IMR-90 (cell line): ENCODE measurements around the gene PREB. TPM values are rescaled to one million over a fixed set of nuclear protein-coding genes. Genes with fewer than 3 reads are reported as not detected.

ENCODE experiments used
- ATAC-seq: fragments of 200-7000 bp; cut with Tn5 transposase; 2 replicates; pipeline ENCODE4 v1.9.1; 2020; ENCODE audit warnings: low read depth, mild to moderate bottlenecking, moderate library complexity
- BruUV-seq: library from RNA; stranded (reverse); fragments of 400-500 nt; replicated peaks from 2 replicates; lab custom pipeline; 2021; lab: Mats Ljungman, UMichigan
- CTCF ChIA-PET: fragments of 300-600 bp; formaldehyde crosslinking; extraction: SDS; loops from one replicate; lab custom pipeline; 2021; ENCODE audit warnings: antibody characterized with exemption; lab: Yijun Ruan, JAX
- POLR2A ChIA-PET: fragments of 300-600 bp; sonication (Branson Sonifier 250); formaldehyde crosslinking; loops from one replicate; lab custom pipeline; 2022; ENCODE audit warnings: antibody characterized with exemption; ENCODE audit not compliant: unreplicated experiment; lab: Charles Lee
- DNase-seq: peaks from one replicate; pipeline ENCODE4 v3.0.0; 2013
- H2AFZ ChIP-seq: replicated peaks from 2 replicates; pipeline ENCODE3; 2013; ENCODE audit warnings: low read length, mild to moderate bottlenecking; ENCODE audit not compliant: poor library complexity
- H2AK5ac ChIP-seq: 2 replicates; pipeline ENCODE4 v1.6.1; 2013; ENCODE audit warnings: low read depth, low read length, inconsistent platforms
- H2AK9ac ChIP-seq: replicated peaks from 2 replicates; pipeline ENCODE3; 2013; ENCODE audit warnings: mild to moderate bottlenecking, low read depth, low read length, moderate library complexity; ENCODE audit not compliant: poor library complexity
- H2BK120ac ChIP-seq: 2 replicates; pipeline ENCODE4 v1.6.1; 2013; ENCODE audit warnings: low read depth, low read length, inconsistent platforms
- H2BK15ac ChIP-seq: 3 replicates; pipeline ENCODE4 v1.6.1; 2013; ENCODE audit warnings: low read depth, low read length, inconsistent platforms
- H2BK20ac ChIP-seq: 2 replicates; pipeline ENCODE4 v1.6.1; 2013; ENCODE audit warnings: low read depth, mild to moderate bottlenecking, inconsistent platforms, low read length, moderate library complexity
- H2BK5ac ChIP-seq: 2 replicates; pipeline ENCODE4 v1.6.1; 2013; ENCODE audit warnings: mild to moderate bottlenecking, low read depth, low read length, inconsistent platforms; ENCODE audit not compliant: poor library complexity, severe bottlenecking
- H3K14ac ChIP-seq: replicated peaks from 2 replicates; pipeline ENCODE4 v1.6.1; 2013; ENCODE audit warnings: low read depth, low read length, inconsistent platforms
- H3K18ac ChIP-seq: 2 replicates; pipeline ENCODE4 v1.6.1; 2013; ENCODE audit warnings: low read depth, low read length, control low read depth
- H3K23ac ChIP-seq: 2 replicates; pipeline ENCODE4 v1.6.1; 2013; ENCODE audit warnings: low read depth, low read length, inconsistent platforms
- H3K27ac ChIP-seq: 2 replicates; pipeline ENCODE4 v1.5.1; 2013; ENCODE audit warnings: mild to moderate bottlenecking, control low read depth, low read length; ENCODE audit not compliant: insufficient read depth
- H3K27me3 ChIP-seq: 2 replicates; pipeline ENCODE4 v1.6.1; 2013; ENCODE audit warnings: low read length; ENCODE audit not compliant: control insufficient read depth, insufficient read depth
- H3K36me3 ChIP-seq: 2 replicates; pipeline ENCODE4 v1.6.1; 2013; ENCODE audit warnings: low read length, mixed read lengths; ENCODE audit not compliant: control insufficient read depth, insufficient read depth
- H3K4ac ChIP-seq: 2 replicates; pipeline ENCODE4 v1.6.1; 2013; ENCODE audit warnings: low read depth, low read length, inconsistent platforms
- H3K4me1 ChIP-seq: 2 replicates; pipeline ENCODE4 v1.6.1; 2013; ENCODE audit warnings: low read length, mixed read lengths; ENCODE audit not compliant: control insufficient read depth, insufficient read depth
- H3K4me2 ChIP-seq: 2 replicates; pipeline ENCODE4 v1.6.1; 2013; ENCODE audit warnings: low read depth, mild to moderate bottlenecking, control low read depth, low read length, moderate library complexity
- H3K4me3 ChIP-seq: 2 replicates; pipeline ENCODE4 v1.5.1; 2013; ENCODE audit warnings: low read depth, mild to moderate bottlenecking, control low read depth, low read length, moderate library complexity; ENCODE audit not compliant: insufficient read depth
- H3K56ac ChIP-seq: 2 replicates; pipeline ENCODE4 v1.6.1; 2013; ENCODE audit warnings: low read length, inconsistent platforms; ENCODE audit not compliant: insufficient read depth; ENCODE audit errors: extremely low read depth
- H3K79me1 ChIP-seq, 2 experiments: 2 replicates each; pipeline ENCODE4 v1.6.1; 2013; ENCODE audit warnings: low read length in 2 of 2, inconsistent platforms in 1 of 2, low read depth in 1 of 2
- H3K9ac ChIP-seq: 2 replicates; pipeline ENCODE4 v1.6.1; 2013; ENCODE audit warnings: low read depth, low read length, control low read depth
- H3K9me1 ChIP-seq: 2 replicates; pipeline ENCODE4 v1.6.1; 2013; ENCODE audit warnings: low read length, inconsistent platforms; ENCODE audit not compliant: insufficient read depth
- H3K9me3 ChIP-seq: 2 replicates; pipeline ENCODE4 v1.6.1; 2013; ENCODE audit warnings: low read length; ENCODE audit not compliant: control insufficient read depth, insufficient read depth
- H4K20me1 ChIP-seq: 2 replicates; pipeline ENCODE4 v1.6.1; 2013; ENCODE audit warnings: low read length, inconsistent platforms; ENCODE audit not compliant: insufficient read depth
- H4K5ac ChIP-seq: 2 replicates; pipeline ENCODE4 v1.6.1; 2013; ENCODE audit warnings: mild to moderate bottlenecking, low read depth, low read length, control low read depth
- H4K8ac ChIP-seq, 2 experiments: 2 replicates each; pipeline ENCODE4 v1.6.1; 2013; ENCODE audit warnings: low read depth in 2 of 2, low read length in 2 of 2, control low read depth in 1 of 2, inconsistent platforms in 1 of 2
- H4K91ac ChIP-seq: 2 replicates; pipeline ENCODE4 v1.6.1; 2013; ENCODE audit warnings: low read depth, low read length, inconsistent platforms; ENCODE audit not compliant: insufficient read depth
- BHLHE40 ChIP-seq: fragments of 150-350 bp; IDR thresholded peaks from 2 replicates; pipeline ENCODE4 v1.6.1; 2016; ENCODE audit warnings: mild to moderate bottlenecking, low read depth, low read length
- FOS ChIP-seq: fragments of 150-350 bp; IDR thresholded peaks from 2 replicates; pipeline ENCODE4 v1.6.1; 2016; ENCODE audit warnings: low read depth, low read length
- MAZ ChIP-seq: IDR thresholded peaks from 2 replicates; pipeline ENCODE4 v1.6.1; 2012; ENCODE audit warnings: low read depth, mild to moderate bottlenecking, low read length, improper control_type of control experiment, moderate library complexity, borderline replicate concordance
- MXI1 ChIP-seq: IDR thresholded peaks from 2 replicates; pipeline ENCODE4 v1.6.1; 2012; ENCODE audit warnings: low read depth, mild to moderate bottlenecking, low read length, moderate library complexity, borderline replicate concordance
- NFE2L2 ChIP-seq: fragments of 150-350 bp; IDR thresholded peaks from 2 replicates; pipeline ENCODE4 v1.6.1; 2016; ENCODE audit warnings: low read depth, mild to moderate bottlenecking, low read length
- POLR2A ChIP-seq: IDR thresholded peaks from 2 replicates; pipeline ENCODE4 v1.6.1; 2012; ENCODE audit warnings: mild to moderate bottlenecking, low read depth, low read length
- RCOR1 ChIP-seq: IDR thresholded peaks from 2 replicates; pipeline ENCODE4 v1.6.1; 2012; ENCODE audit warnings: mild to moderate bottlenecking, low read length, improper control_type of control experiment; ENCODE audit not compliant: insufficient replicate concordance
- SMC3 ChIP-seq: fragments of 150-350 bp; IDR thresholded peaks from 2 replicates; pipeline ENCODE4 v1.6.1; 2016; ENCODE audit warnings: low read depth, mild to moderate bottlenecking, antibody characterized with exemption, low read length, moderate library complexity
- WGBS, 2 experiments: methylation state at CpG; one replicate each; pipeline versions ENCODE4 v1.1.5 to v1.1.7; 2013; ENCODE audit warnings: missing lambda C conversion rate in 2 of 2; ENCODE audit not compliant: insufficient read length in 1 of 2; ENCODE audit errors: extremely low coverage in 2 of 2; 5-methylcytosine and 5-hydroxymethylcytosine counted together
- dilution Hi-C: fragments of 300-500 bp; cut with HindIII; formaldehyde crosslinking; loops from one replicate; pipeline ENCODE4 v1.14.3; 2018; ENCODE audit warnings: low sequenced_read_pairs; ENCODE audit not compliant: unreplicated experiment
- in situ Hi-C: fragments of 300-500 bp; cut with MboI; formaldehyde crosslinking; loops from 3 replicates; pipeline ENCODE4 v1.14.3; 2019; ENCODE audit warnings: low sequenced_read_pairs, inconsistent platforms, mixed read lengths
- intact Hi-C: fragments of 100-400 bp; cut with micrococcal nuclease; formaldehyde crosslinking; loops from 2 replicates; pipeline ENCODE4 v1.10.0; 2022
- polyA plus RNA-seq, 3 experiments: library from polyadenylated mRNA; depleted of rRNA; stranded (reverse); fragments of >200 nt; gene quantifications; 2 replicates each; pipeline ENCODE4 v1.2.3, GENCODE V29; 2012; ENCODE audit warnings: low replicate concordance in 1 of 3
- total RNA-seq: library from RNA; depleted of rRNA; stranded (reverse); fragments of >200 nt; gene quantifications from 2 replicates; pipeline ENCODE4 v1.2.3, GENCODE V29; 2012
- TF ChIP-seq, protein P1 (sequence below): fragments of 150-350 bp; IDR thresholded peaks from 2 replicates; pipeline ENCODE4 v1.6.1; 2016; ENCODE audit warnings: low read depth, mild to moderate bottlenecking, low read length, moderate library complexity, borderline replicate concordance
- TF ChIP-seq, protein P2 (sequence below): fragments of 150-350 bp; IDR thresholded peaks from 2 replicates; pipeline ENCODE4 v1.6.1; 2017; ENCODE audit warnings: mild to moderate bottlenecking, antibody characterized with exemption, low read length, low read depth

The PREB gene
- total and polyA plus RNA-seq, 2 of the 4 experiments (the other 2 are of a cell fraction), result 38.9 to 52.2 TPM

DNA sequence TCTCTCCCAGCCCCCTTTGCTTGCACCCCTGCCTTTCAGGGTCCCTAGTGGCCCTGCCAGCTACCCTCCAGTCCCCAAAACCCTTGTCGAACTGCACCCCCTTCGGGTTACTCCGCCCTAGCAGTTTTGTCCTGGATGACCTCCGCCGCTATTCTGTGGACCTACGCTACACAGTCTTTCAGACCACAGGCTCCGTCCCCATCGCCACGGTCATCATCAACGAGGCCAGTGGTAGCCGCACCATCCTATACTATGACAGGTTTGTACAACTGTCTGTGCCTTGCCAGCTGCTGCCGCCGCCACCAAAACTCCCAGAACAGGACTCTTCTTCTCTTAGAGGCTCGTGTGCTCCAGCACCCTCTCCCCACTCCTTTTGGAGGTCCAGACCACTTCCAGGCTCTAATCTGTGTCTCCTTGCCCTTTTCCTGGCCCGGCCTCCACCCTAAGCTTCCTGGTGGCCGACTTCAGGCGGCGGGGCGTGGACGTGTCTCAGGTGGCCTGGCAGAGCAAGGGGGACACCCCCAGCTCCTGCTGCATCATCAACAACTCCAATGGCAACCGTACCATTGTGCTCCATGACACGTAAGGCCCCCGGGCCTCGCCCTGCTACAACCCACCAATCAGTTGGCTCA lies 40.0 kb downstream of the PREB start:
- H2AFZ ChIP-seq, result peak overlapping the region; percentile 27
- H3K14ac ChIP-seq, result no peak overlapping the region
- H3K79me1 ChIP-seq, result no peaks in the 10 kb centered on the region
- no peak overlapping the region for H3K4me2 ChIP-seq
- intact Hi-C loops (no loop called here), dilution Hi-C loops (no loop called here), in situ Hi-C loops (no loop called here)
- 89% methylated on average over 14 of the region's 24 CpGs; no CpG with 5 or more reads in 1 of the 2 experiments for WGBS, 2 experiments
- no peak overlapping the region for H2BK120ac ChIP-seq
- no peak overlapping the region for H2AK9ac ChIP-seq
- no peak overlapping the region for H3K27ac ChIP-seq
- no peaks in the 10 kb centered on the region for H3K9me3 ChIP-seq
- no peak overlapping the region for H4K5ac ChIP-seq
- H3K36me3 ChIP-seq, result no peaks in the 10 kb centered on the region
- H3K4me3 ChIP-seq, result no peak overlapping the region
- TF ChIP-seq RCOR1 (no peak), NFE2L2 (no peak), FOS (no peak), SMC3 (no peak), POLR2A (no peak), BHLHE40 (no peak), MAZ (no peak), MXI1 (no peak)
- TF ChIP-seq, protein P1, sequence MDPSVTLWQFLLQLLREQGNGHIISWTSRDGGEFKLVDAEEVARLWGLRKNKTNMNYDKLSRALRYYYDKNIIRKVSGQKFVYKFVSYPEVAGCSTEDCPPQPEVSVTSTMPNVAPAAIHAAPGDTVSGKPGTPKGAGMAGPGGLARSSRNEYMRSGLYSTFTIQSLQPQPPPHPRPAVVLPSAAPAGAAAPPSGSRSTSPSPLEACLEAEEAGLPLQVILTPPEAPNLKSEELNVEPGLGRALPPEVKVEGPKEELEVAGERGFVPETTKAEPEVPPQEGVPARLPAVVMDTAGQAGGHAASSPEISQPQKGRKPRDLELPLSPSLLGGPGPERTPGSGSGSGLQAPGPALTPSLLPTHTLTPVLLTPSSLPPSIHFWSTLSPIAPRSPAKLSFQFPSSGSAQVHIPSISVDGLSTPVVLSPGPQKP, result no peak
- TF ChIP-seq, protein P2, sequence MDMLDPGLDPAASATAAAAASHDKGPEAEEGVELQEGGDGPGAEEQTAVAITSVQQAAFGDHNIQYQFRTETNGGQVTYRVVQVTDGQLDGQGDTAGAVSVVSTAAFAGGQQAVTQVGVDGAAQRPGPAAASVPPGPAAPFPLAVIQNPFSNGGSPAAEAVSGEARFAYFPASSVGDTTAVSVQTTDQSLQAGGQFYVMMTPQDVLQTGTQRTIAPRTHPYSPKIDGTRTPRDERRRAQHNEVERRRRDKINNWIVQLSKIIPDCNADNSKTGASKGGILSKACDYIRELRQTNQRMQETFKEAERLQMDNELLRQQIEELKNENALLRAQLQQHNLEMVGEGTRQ, result no peak
- CTCF ChIA-PET, result no interaction called here
- no peak for DNase-seq
- H3K18ac ChIP-seq, result no peak overlapping the region
- no peak overlapping the region for H4K91ac ChIP-seq
- H3K9ac ChIP-seq, result no peak overlapping the region
- no peak overlapping the region for H2BK15ac ChIP-seq
- H2AK5ac ChIP-seq, result no peak overlapping the region
- no peak overlapping the region for H3K56ac ChIP-seq
- no peak overlapping the region for H4K8ac ChIP-seq
- no peak overlapping the region for H3K23ac ChIP-seq
- no peak overlapping the region for H3K4ac ChIP-seq
- no TSS peak for BruUV-seq
- H3K9me1 ChIP-seq, result peaks cover 7% of the 10 kb centered on the region; the same call in 1 of the 2 replicates
- H2BK20ac ChIP-seq, result no peak overlapping the region
- POLR2A ChIA-PET, result no interaction called here
- ATAC-seq, result no peak
- H3K4me1 ChIP-seq, result 0 out of 2 replicates have a peak, but pooled peaks cover 3% of the 10 kb centered on the region
- H2BK5ac ChIP-seq, result no peak overlapping the region
- no peaks in the 10 kb centered on the region; the same call in 1 of the 2 replicates for H4K20me1 ChIP-seq
- no peaks in the 10 kb centered on the region for H3K27me3 ChIP-seq
